ENCODE data around the gene LONP2. TPM values are rescaled to one million over a fixed set of nuclear protein-coding genes. Genes with fewer than 3 reads are reported as not detected.
A peak's percentile ranks its signal among the peaks of the same experiment; 100 is the strongest.

Gene LONP2
- total and polyA plus RNA-seq, 10 of the 15 experiments (the other 5 are each of a cell fraction or from before 2014, with no cell fraction given) = 8.3 to 48.0 (median 34.8) TPM

GRCh38 chr16:48385253-48386150, 141.4 kb downstream of the LONP2 start, which contains the start of gene SIAH1 (continued):
- peak; percentile 27 for TF ChIP-seq USF1 (IDR thresholded peaks at IDR 0.05; ENCODE audit: borderline replicate concordance, extremely low read length, insufficient read depth, low read depth, low read length)
- TF ChIP-seq PKNOX1 (IDR thresholded peaks at IDR 0.05) = no peak
- TF ChIP-seq EGR1 (IDR thresholded peaks at IDR 0.05; ENCODE audit: borderline replicate concordance in 1 of 2, low read depth in 2 of 2, low read length in 2 of 2) = no peak
- no peak for TF ChIP-seq ESRRA (IDR thresholded peaks at IDR 0.05; ENCODE audit: low read length)
- no peak for TF ChIP-seq TCF12 (IDR thresholded peaks at IDR 0.05; ENCODE audit: low read depth, low read length)
- peak; percentile 57 for TF ChIP-seq NKRF (conservative IDR thresholded peaks at IDR 0.05)
- TF ChIP-seq RELA (IDR thresholded peaks at IDR 0.05; ENCODE audit: borderline replicate concordance, partially characterized antibody) = no peak
- TF ChIP-seq NR2F1 (conservative IDR thresholded peaks at IDR 0.05) = peak; percentile 74
- TF ChIP-seq CREB1 (IDR thresholded peaks at IDR 0.05; ENCODE audit: low read depth) = no peak
- TF ChIP-seq NFYA (IDR thresholded peaks at IDR 0.05; ENCODE audit: borderline replicate concordance, low read depth, low read length) = no peak
- TF ChIP-seq NR2C2 (IDR thresholded peaks at IDR 0.05; ENCODE audit: borderline replicate concordance, control insufficient read depth, insufficient read length, low read depth) = no peak
- TF ChIP-seq JUNB (IDR thresholded peaks at IDR 0.05) = no peak
- peak; percentile 72; the same call in 1 of the 2 replicates for TF ChIP-seq POLR2AphosphoS5 (IDR thresholded peaks at IDR 0.05; ENCODE audit: low read length)
- no peak for TF ChIP-seq E2F8 (IDR thresholded peaks at IDR 0.05; ENCODE audit: low read depth, partially characterized antibody)
- peak; percentile 20 to 45; a peak in 2 of 4 replicates for TF ChIP-seq IKZF2 (IDR thresholded peaks at IDR 0.05)
- TF ChIP-seq RFX5 (IDR thresholded peaks at IDR 0.05; ENCODE audit: low read depth, low read length) = no peak
- no peak for TF ChIP-seq BCL3 (IDR thresholded peaks at IDR 0.05; ENCODE audit: borderline replicate concordance, insufficient read depth, low read depth, low read length, poor library complexity, severe bottlenecking)
- TF ChIP-seq NFYB (IDR thresholded peaks at IDR 0.05; ENCODE audit: insufficient read depth, low read depth, low read length) = no peak
- peak; percentile 93; the same call in 1 of the 2 replicates for TF ChIP-seq LARP7 (IDR thresholded peaks at IDR 0.05)
